Loucy (cell line): ENCODE measurements around the gene MYO5B.

Experiments
- EZH2phosphoT487 ChIP-seq: fragments of 200-600 bp; IDR thresholded peaks from 2 replicates; pipeline ENCODE4 v1.6.1; 2018; ENCODE audit warnings: antibody characterized with exemption, mild to moderate bottlenecking, moderate library complexity, borderline replicate concordance
- TF ChIP-seq, protein P1 (sequence below): fragments of 200-600 bp; sonication (generic); conservative IDR thresholded peaks from 2 replicates; pipeline ENCODE4 v1.5.1; 2014; ENCODE audit warnings: mild to moderate bottlenecking, antibody characterized with exemption, low read length

DNA sequence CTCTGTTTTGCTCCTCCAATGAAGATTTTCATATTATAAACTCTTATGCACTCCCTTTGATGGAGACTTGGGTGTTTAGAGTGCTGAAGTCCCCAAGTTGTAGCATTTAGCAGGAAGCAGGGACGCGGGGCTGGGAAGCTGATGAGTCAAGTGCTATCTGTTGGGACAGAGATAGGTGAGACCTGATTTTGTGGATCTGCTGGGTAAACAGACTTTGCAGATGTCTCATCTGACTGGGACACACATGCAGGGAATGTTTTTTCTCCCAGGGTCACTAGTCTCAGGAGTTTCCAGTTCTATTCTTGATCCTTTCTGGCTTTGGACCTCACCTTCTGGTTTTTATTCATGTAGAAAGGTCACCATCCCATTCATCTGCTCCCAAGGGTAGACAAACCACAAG is 301.9 kb downstream of the MYO5B start:
- TF ChIP-seq, protein P1, sequence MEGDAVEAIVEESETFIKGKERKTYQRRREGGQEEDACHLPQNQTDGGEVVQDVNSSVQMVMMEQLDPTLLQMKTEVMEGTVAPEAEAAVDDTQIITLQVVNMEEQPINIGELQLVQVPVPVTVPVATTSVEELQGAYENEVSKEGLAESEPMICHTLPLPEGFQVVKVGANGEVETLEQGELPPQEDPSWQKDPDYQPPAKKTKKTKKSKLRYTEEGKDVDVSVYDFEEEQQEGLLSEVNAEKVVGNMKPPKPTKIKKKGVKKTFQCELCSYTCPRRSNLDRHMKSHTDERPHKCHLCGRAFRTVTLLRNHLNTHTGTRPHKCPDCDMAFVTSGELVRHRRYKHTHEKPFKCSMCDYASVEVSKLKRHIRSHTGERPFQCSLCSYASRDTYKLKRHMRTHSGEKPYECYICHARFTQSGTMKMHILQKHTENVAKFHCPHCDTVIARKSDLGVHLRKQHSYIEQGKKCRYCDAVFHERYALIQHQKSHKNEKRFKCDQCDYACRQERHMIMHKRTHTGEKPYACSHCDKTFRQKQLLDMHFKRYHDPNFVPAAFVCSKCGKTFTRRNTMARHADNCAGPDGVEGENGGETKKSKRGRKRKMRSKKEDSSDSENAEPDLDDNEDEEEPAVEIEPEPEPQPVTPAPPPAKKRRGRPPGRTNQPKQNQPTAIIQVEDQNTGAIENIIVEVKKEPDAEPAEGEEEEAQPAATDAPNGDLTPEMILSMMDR = no peak
- TF ChIP-seq EZH2phosphoT487 = no peak
